ENCODE data around the gene VWF.
"Not testable (repeated sequence)": the region's sequence is repeated elsewhere in the genome, so short reads cannot be mapped to it uniquely, and the experiment has no call there.

VWF gene

GRCh38 chr12:6143303-6143675 is 18.8 kb upstream of the VWF start:
- no peak for DNase-seq

- not testable (repeated sequence) for DNase-seq
Observed at GRCh38 chr12:6142368-6143302, 18.2 kb upstream of the VWF start.

DNA sequence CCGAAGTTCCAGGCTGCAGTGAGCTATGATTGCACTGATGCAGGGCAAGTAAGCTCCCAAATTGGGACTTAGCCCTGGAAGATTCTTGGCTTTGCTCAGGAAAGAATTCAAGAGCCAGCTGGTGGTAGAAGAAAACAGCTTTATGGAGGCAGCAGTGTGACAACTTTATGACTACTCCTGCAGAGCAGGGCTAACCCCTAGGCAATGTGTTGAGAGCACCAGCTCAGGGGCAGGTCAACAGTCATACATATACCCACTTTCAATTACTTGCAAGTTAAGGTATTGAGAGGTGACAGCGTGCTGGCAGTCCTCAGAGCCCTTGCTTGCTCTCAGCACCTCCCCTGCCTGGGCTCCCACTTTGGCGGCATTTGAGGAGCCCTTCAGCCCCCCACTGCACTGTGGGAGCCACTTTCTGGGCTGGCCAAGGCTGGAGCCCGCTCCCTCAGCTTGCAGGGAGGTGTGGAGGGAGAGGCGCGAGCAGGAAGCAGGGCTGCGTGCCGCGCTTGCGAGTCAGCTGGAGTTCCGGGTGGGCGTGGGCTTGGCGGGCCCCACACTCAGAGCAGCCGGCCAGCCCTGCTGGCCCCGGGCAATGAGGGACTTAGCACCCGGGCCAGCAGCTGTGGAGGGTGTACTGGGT is 17.4 kb upstream of the VWF start:
- DNase-seq, result not testable (repeated sequence)

- no peak for DNase-seq
Observed at GRCh38 chr12:6140651-6141447, 16.4 kb upstream of the VWF start.

DNA sequence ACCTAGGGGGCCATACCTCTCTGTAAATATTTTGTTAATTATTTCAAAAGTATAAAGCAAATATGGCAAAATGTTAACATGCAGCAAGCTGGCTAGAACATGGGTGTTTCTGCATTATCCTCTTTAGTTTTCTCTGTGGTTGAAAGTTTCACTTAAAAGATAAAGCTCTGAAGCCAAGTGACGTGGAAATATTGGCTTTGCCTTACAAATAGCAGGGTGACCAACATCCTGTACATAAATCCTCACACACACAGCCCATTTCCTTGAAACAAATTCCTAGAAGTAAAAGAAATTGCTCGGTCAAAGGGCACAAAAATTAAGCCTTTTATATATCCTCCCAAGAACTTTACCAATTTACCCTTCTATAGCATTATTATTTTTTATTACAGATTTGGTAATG is 10.6 kb upstream of the VWF start:
- no peak for DNase-seq

DNA sequence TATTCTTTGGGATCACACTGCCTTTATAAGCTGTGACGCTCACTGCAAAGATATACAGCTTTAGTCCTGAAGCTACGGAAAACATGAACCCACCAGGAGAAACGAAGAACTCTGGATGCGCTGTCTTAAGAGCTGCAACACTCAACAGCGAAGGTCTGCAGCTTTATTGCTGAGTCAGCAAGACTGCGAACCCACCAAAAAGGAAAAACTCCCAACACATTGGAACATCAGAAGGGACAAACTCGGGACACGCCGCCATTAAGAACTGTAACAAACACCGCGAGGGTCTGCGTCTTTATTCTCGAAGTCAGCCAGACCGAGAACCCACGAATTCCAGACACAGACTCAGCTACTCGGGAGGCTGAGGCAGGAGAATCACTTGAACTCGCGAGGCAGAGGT is 9.2 kb upstream of the VWF start:
- no peak for DNase-seq

DNA sequence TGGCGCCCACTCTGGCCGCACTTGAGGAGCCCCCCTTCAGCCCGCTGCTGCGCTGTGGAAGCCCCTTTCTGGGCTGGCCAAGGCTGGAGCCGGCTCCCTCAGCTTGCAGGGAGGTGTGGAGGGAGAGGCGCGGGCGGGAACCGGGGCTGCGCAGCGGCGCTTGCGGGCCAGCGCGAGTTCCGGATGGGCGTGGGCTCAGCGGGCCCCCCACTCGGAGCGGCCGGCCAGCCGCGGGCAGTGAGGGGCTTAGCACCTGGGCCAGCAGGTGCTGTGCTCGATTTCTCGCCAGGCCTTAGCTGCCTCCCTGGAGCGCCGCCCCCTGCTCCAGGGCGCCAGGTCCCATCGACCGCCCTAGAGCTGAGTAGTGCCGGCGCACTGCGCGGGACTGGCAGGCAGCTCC is 8.0 kb upstream of the VWF start:
- no peak for DNase-seq

- no peak for DNase-seq
Observed at GRCh38 chr12:6125310-6125608, 789 bp upstream of the VWF start.

GRCh38 chr12:6123258-6123657 is 1.2 kb downstream of the VWF start:
- no peak for DNase-seq

DNA sequence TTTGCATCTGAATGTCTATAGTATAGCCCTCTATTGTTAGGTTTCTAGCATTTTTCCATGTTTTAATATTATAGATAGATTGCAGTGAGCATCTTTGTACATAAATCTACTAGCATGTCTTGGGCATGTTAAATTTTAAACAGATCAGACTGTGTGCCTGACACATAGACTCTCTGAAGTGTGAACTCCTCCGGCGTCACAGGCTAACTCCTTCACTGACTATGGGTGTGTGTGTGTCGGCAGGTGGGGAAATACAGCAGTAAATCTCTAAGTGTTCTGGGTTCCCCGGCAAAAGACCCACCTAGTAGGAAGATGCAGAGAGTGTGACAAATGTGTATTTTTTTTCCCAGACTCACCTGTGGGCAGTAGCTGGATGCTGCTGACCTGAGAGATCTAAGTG is 2.3 kb downstream of the VWF start:
- no peak for DNase-seq

GRCh38 chr12:6120796-6121473 is 3.5 kb downstream of the VWF start:
- no peak for DNase-seq

GRCh38 chr12:6118891-6119568 is 5.4 kb downstream of the VWF start:
- no peak for DNase-seq

DNA sequence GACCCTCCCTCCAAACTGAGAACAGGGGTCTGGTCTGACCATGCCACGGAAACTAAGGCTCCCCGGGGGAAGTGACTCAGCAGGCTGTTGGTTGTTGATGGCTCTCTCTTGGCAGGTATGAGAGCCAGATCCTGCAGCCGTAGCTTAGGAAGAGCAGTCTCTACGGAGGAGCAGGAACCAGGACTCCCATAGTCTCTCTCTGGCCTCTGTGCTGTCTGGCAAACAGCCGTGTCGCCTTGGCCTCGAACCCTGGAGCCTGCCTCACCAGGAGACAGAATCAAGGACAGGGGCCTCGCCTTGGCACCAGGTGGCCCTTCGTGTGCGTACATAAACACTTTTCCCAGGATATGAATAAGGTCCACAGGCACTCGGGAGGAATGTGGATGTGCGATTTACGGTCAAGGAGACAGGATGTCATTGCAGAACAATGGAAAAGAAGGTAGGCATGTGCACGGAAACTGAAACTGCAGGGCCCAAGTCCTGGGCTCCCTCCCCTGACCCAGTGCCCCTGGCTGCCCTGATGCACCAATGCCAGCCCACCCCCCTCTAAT is 7.9 kb downstream of the VWF start:
- no peak for DNase-seq

DNA sequence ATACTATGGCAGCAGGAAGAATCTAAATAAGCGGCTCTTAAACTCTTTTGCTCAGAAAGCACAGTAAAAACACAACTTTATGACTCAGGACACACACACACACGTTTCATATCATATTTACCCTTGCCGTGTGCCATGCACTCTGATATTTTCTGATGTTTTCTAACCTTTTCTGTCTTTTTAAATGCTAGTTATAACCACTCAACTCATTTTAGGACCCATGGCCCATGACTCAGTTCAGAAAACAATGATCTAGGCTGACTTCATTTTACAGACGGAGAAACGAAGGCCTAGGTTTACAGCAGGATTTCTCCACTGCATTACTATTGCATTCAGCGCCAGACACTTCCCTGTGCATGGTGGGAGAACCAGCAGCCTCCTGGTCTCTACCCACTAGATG is 9.1 kb downstream of the VWF start:
- DNase-seq, result no peak

GRCh38 chr12:6114476-6114870 is 10.0 kb downstream of the VWF start:
- DNase-seq, result no peak

DNA sequence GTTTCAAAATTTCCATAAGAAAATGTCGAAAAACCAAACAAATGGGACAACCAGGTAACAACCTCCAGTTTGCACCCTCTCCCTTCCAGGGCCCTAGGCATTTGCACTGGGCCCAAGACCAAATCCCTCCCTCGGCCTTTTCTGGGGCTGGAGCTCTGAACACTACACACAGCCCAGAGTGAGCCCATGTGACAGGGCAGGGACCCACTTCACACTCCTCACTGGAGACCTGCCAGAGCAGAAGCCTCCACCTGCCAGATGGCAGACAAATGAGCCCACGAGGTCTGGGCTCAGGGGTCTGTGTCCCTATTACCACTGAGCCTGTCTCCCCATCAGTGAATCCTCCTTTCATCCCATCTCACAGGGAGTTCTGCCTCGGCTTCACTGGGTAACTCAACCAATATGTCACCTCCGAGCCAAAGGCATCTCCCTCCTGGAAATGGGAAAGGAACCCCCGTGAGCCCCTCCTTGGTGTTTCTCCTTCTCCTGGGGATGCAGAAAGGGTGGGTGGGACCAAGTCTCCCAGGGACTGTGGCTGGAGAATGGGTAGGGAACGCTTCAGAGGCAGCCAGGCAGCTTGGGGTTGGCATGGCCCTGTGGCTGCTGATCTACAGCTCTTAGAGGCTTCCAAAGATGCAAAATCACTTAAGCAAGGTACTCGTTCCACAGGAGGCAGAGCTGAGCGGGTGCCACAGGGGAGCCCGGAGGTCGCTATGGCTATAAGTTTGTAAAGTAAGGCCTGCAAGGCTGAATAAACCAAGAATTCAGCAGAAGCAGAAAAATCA is 10.6 kb downstream of the VWF start:
- no peak for DNase-seq

DNA sequence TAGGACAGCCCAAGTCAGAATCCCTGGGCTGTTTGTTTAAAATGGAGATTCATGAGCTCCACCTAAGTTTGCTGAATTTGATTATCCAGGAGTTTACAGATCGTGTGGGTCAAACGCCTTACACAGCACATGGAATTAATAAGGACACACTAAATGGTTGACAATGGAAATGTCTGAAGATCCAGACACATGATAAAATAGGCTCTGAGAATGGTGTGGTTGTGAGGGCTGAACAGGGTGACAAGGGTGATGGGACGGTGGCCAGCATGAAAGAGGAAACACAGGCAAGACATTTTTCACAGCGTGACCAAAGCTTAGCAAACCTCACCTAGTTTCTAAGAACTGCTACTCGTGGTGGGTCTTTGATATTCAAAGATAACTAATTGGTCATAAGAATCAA is 12.5 kb downstream of the VWF start:
- DNase-seq, result no peak

DNA sequence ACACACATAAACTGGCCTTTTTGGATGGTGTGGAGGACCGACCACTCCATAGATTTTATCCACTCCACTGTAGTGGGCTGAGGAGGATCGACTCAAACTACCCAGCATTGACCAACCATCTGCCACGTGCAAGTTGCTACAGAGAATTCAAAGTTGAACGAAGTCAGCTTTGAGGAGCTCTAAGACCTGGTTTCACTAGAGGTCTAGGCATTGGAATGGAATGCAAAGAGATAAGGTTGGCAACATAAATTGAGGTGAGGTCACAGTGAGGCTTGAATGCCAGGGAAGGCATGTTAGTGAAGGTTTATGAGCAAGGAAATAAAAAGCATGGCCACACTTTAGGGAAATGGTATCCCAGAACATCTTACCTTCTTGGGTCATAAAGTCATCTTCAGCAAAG is 14.5 kb downstream of the VWF start:
- DNase-seq, result no peak

GRCh38 chr12:6106218-6106617 is 18.3 kb downstream of the VWF start:
- DNase-seq, result no peak

DNA sequence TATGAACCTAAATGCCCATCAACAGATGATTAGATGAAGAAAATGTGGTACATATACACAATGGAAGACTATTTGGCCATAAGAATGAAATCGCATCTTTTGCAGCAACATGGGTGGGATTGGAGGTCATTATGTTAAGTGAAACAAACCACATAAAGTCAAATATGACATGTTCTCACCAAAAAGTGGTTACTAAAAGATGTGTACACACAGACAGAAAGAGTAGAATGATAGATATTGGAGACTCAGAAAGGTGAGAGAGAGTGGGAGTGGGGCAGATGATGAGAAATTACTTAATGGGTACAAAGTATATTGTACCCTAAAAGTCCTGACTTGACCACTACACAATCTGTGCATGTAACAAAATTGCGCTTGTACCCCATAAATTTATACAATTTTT is 19.6 kb downstream of the VWF start:
- DNase-seq, result no peak

GRCh38 chr12:6104027-6104426 is 20.4 kb downstream of the VWF start:
- DNase-seq, result no peak

DNA sequence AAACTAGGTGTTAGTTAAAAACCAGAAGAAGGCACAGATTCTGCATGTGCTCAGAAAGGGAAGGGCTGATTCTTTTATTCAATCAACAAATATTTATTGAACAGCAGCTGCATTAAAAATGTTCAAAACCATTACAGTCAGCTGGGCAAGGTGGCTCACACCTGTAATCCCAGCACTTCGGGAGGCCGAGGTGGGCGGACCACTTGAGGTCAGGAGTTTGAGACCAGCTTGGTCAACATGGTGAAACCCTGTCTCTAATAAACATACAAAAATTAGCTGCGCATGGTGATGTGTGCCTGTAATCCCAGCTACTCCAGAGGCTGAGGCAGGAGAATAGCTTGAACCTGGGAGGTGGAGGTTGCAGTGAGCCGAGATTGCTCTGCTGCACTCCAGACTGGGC is 22.4 kb downstream of the VWF start:
- DNase-seq, result not testable (repeated sequence)
